ENCODE data around the gene FN1.
"Not testable (repeated sequence)": the region's sequence is repeated elsewhere in the genome, so short reads cannot be mapped to it uniquely, and the experiment has no call there.

DNA sequence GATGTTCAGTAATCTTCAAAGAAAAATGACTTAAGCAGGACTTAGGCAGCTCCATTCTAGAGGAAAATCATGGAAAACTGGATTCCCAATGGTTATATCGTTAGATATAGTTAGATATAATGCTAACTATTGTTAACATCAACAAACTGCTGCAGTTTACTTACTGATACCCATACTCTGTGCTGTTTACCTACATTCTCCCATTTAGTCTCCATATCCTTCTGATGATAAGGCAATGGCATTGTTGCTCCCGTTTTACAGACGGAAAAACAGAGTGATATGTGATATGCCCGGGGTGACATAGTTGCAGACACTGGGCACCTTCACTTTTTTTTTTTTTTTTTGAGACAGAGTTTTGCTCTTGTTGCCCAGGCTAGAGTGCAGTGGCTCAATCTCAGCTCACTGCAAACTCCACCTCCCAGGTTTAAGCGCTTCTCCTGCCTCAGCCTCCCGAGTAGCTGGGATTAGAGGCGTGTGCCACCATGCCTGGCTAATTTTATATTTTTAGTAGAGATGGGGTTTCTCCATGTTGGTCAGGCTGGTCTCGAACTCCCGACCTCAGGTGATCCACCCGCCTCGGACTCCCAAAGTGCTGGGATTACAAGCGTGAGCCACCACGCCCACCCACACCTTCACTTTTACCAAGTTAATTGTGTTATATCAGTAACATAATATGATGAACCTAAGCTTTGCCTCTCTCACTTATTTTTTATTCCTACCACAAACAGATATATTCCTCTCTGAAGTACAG is 25.5 kb downstream of the FN1 start:
- TF ChIP-seq, protein P1, sequence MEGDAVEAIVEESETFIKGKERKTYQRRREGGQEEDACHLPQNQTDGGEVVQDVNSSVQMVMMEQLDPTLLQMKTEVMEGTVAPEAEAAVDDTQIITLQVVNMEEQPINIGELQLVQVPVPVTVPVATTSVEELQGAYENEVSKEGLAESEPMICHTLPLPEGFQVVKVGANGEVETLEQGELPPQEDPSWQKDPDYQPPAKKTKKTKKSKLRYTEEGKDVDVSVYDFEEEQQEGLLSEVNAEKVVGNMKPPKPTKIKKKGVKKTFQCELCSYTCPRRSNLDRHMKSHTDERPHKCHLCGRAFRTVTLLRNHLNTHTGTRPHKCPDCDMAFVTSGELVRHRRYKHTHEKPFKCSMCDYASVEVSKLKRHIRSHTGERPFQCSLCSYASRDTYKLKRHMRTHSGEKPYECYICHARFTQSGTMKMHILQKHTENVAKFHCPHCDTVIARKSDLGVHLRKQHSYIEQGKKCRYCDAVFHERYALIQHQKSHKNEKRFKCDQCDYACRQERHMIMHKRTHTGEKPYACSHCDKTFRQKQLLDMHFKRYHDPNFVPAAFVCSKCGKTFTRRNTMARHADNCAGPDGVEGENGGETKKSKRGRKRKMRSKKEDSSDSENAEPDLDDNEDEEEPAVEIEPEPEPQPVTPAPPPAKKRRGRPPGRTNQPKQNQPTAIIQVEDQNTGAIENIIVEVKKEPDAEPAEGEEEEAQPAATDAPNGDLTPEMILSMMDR (conservative IDR thresholded peaks at IDR 0.05; ENCODE audit: low read depth, low read length), result not testable (repeated sequence)
- TF ChIP-seq EZH2 (IDR thresholded peaks at IDR 0.05; ENCODE audit: borderline replicate concordance, low read depth, low read length, poor library complexity, severe bottlenecking), result not testable (repeated sequence)
